Measurements from ENCODE around the gene NXPH2.

Gene NXPH2

DNA sequence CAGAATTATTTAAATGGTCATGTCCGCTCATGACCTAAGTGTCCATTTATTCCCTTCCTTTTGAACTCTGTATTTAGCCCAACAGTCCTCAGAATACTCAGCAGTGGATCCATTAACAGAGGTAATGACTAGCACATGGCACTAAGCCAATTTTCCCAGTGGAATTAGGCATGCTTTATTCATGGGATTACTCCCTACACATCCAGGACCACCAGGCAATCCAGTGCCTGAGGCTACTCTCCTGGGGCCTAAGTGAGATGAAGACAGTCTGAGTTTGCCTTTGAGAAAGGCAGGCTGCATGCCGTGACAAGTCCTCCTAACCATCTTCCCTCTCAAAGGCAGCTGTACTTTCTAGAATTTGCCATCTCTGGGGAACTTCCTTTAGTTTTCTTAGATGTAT, 150.0 kb downstream of the NXPH2 start:
- DNase-seq = no peak

- DNase-seq = no peak
Measured at GRCh38 chr2:138626148-138626547, 154.0 kb downstream of the NXPH2 start.

DNA sequence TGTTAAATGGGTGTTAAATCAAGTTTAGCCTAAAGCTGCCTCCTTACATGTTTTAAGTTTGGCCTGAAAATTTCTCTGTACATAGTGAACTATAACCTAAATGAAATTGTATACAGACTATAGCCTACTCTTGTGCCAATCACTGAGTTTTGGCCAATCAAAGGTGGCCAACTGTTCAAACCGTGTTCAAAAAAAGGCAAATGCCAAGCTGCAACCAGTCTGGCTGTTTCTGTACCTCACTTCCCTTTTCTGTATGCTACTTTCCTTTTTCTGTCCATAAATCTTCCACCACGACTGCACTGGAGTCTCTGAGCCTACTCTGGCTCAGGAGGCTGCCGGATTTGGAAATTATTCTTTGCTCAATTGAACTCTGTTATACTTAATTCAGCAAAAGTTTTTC, 157.6 kb downstream of the NXPH2 start:
- no peak for DNase-seq

- no peak for DNase-seq
Measured at GRCh38 chr2:138621139-138621538, 159.1 kb downstream of the NXPH2 start.

- DNase-seq = no peak
Measured at GRCh38 chr2:138620431-138620830, 159.8 kb downstream of the NXPH2 start.

All from stimulated activated CD4-positive, alpha-beta T cell treated with anti-CD3 and anti-CD28 coated beads, Interleukin-4, amount 100 ng/mL, for 1 hour (primary cell).